Measurements from ENCODE around the gene RNF217.
"Not testable (repeated sequence)": the region's sequence is repeated elsewhere in the genome, so short reads cannot be mapped to it uniquely, and the experiment has no call there.

RNF217 gene

GRCh38 chr6:125054331-125054730 lies 92.1 kb downstream of the RNF217 start:
- no peak for DNase-seq (ENCODE audit: low read depth)

GRCh38 chr6:125057392-125058246 lies 95.4 kb downstream of the RNF217 start:
- DNase-seq (ENCODE audit: low read depth): no peak

GRCh38 chr6:125058546-125058945 lies 96.3 kb downstream of the RNF217 start:
- no peak for DNase-seq (ENCODE audit: low read depth)

- no peak for DNase-seq (ENCODE audit: low read depth)
These were observed 101.1 kb downstream of the RNF217 start for GRCh38 chr6:125063307-125063706.

GRCh38 chr6:125066140-125066539 lies 103.9 kb downstream of the RNF217 start:
- no peak for DNase-seq (ENCODE audit: low read depth)

- DNase-seq (ENCODE audit: low read depth): no peak
These were observed 104.7 kb downstream of the RNF217 start for GRCh38 chr6:125066964-125067363.

GRCh38 chr6:125067552-125067951 lies 105.3 kb downstream of the RNF217 start:
- no peak for DNase-seq (ENCODE audit: low read depth)

GRCh38 chr6:125073071-125073470 lies 110.8 kb downstream of the RNF217 start:
- no peak for DNase-seq (ENCODE audit: low read depth)

- DNase-seq (ENCODE audit: low read depth): no peak
These were observed 111.9 kb downstream of the RNF217 start for GRCh38 chr6:125074120-125074519.

- not testable (repeated sequence) for DNase-seq (ENCODE audit: low read depth)
These were observed 112.8 kb downstream of the RNF217 start for GRCh38 chr6:125075073-125075472.

- DNase-seq (ENCODE audit: low read depth): no peak
These were observed 113.7 kb downstream of the RNF217 start for GRCh38 chr6:125075741-125076481.

GRCh38 chr6:125076482-125076742 lies 114.2 kb downstream of the RNF217 start:
- DNase-seq (ENCODE audit: low read depth): no peak

GRCh38 chr6:125077453-125077852 lies 115.2 kb downstream of the RNF217 start:
- DNase-seq (ENCODE audit: low read depth): no peak

GRCh38 chr6:125078602-125079321 lies 116.5 kb downstream of the RNF217 start:
- no peak for DNase-seq (ENCODE audit: low read depth)

GRCh38 chr6:125082908-125083683 lies 120.9 kb downstream of the RNF217 start:
- DNase-seq (ENCODE audit: low read depth): no peak

GRCh38 chr6:125083684-125083990 lies 121.4 kb downstream of the RNF217 start:
- no peak for DNase-seq (ENCODE audit: low read depth)

- DNase-seq (ENCODE audit: low read depth): no peak
These were observed 124.5 kb downstream of the RNF217 start for GRCh38 chr6:125086716-125087115.

- DNase-seq (ENCODE audit: low read depth): no peak
These were observed 126.7 kb downstream of the RNF217 start for GRCh38 chr6:125088963-125089362.

GRCh38 chr6:125094563-125094962 lies 132.3 kb downstream of the RNF217 start:
- no peak for DNase-seq (ENCODE audit: low read depth)

GRCh38 chr6:125095580-125096301 lies 133.5 kb downstream of the RNF217 start:
- no peak for DNase-seq (ENCODE audit: low read depth)

GRCh38 chr6:125097186-125097585 lies 134.9 kb downstream of the RNF217 start:
- DNase-seq (ENCODE audit: low read depth): no peak

GRCh38 chr6:125098253-125098652 lies 136.0 kb downstream of the RNF217 start:
- no peak for DNase-seq (ENCODE audit: low read depth)
